22Rv1 (cell line): ENCODE data around the gene HTT.

Experiments used
- ZFX ChIP-seq: fragments of 450-650 bp; IDR thresholded peaks from 2 replicates; pipeline ENCODE4 v1.6.1; 2017; ENCODE audit warnings: antibody characterized with exemption, borderline replicate concordance
- TF ChIP-seq, protein P1 (sequence below): fragments of 450-650 bp; IDR thresholded peaks from 2 replicates; pipeline ENCODE4 v1.5.1; 2017; ENCODE audit warnings: mild to moderate bottlenecking

DNA sequence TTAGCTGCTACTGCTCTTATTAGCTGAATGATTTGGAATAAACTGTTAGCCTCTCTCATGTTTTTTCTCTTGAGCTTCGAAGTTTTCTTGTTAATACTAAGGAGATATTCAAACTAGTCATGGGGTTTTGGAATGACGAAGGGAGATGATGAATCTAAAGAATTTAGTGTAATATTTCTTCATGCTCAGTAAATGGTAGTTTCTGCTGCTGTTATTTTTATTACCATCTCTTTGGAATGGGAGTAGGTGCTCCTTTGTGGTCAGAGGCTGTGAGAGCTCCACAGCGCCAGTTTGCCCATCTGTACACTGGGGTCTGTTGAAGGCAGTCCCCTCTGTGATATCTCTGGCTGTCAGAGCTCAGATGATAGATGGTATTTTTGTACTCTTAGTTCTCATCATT lies 33.7 kb downstream of the HTT start:
- TF ChIP-seq, protein P1, sequence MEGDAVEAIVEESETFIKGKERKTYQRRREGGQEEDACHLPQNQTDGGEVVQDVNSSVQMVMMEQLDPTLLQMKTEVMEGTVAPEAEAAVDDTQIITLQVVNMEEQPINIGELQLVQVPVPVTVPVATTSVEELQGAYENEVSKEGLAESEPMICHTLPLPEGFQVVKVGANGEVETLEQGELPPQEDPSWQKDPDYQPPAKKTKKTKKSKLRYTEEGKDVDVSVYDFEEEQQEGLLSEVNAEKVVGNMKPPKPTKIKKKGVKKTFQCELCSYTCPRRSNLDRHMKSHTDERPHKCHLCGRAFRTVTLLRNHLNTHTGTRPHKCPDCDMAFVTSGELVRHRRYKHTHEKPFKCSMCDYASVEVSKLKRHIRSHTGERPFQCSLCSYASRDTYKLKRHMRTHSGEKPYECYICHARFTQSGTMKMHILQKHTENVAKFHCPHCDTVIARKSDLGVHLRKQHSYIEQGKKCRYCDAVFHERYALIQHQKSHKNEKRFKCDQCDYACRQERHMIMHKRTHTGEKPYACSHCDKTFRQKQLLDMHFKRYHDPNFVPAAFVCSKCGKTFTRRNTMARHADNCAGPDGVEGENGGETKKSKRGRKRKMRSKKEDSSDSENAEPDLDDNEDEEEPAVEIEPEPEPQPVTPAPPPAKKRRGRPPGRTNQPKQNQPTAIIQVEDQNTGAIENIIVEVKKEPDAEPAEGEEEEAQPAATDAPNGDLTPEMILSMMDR = no peak
- no peak for TF ChIP-seq ZFX
